MM.1S (cell line): ENCODE measurements around the gene ADCY2.

ENCODE experiments used
- DNase-seq: peaks from one replicate; pipeline ENCODE4 v3.0.0-alpha.2; 2015
- H2AFZ ChIP-seq: fragments of 300-600 bp; sonication (generic); 2 replicates; pipeline ENCODE4 v1.6.0; 2016; ENCODE audit warnings: antibody characterized with exemption, low read length
- H3F3A ChIP-seq: fragments of 300-600 bp; sonication (generic); 2 replicates; pipeline ENCODE4 v1.6.1; 2016; ENCODE audit warnings: mild to moderate bottlenecking, antibody characterized with exemption, low read length, moderate library complexity, mixed read lengths; ENCODE audit not compliant: insufficient read depth
- H3K27ac ChIP-seq: fragments of 300-600 bp; sonication (generic); 2 replicates; pipeline ENCODE4 v1.5.1; 2016; ENCODE audit warnings: mild to moderate bottlenecking, low read length
- H3K27me3 ChIP-seq: fragments of 300-600 bp; sonication (generic); replicated peaks from 2 replicates; pipeline ENCODE4 v1.6.0; 2016; ENCODE audit warnings: low read length; ENCODE audit not compliant: insufficient read depth
- H3K36me3 ChIP-seq: fragments of 300-600 bp; sonication (generic); replicated peaks from 2 replicates; pipeline ENCODE4 v1.6.1; 2016; ENCODE audit warnings: mild to moderate bottlenecking, low read length, mixed read lengths; ENCODE audit not compliant: insufficient read depth
- H3K4me1 ChIP-seq: fragments of 300-600 bp; sonication (generic); 2 replicates; pipeline ENCODE4 v1.6.1; 2016; ENCODE audit warnings: low read length, mixed read lengths
- H3K4me2 ChIP-seq: fragments of 300-600 bp; sonication (generic); 2 replicates; pipeline ENCODE4 v1.6.0; 2016; ENCODE audit warnings: low read depth, low read length
- H3K4me3 ChIP-seq: fragments of 300-600 bp; sonication (generic); 2 replicates; pipeline ENCODE4 v1.5.1; 2016; ENCODE audit warnings: low read length, mixed read lengths
- H3K79me2 ChIP-seq: fragments of 300-600 bp; sonication (generic); 2 replicates; pipeline ENCODE4 v1.6.1; 2016; ENCODE audit warnings: mixed run types, low read length, mixed read lengths
- H3K9ac ChIP-seq: fragments of 300-600 bp; sonication (generic); 2 replicates; pipeline ENCODE4 v1.6.1; 2016; ENCODE audit warnings: low read length, mixed read lengths
- H3K9me2 ChIP-seq: fragments of 300-600 bp; sonication (generic); replicated peaks from 2 replicates; pipeline ENCODE4 v1.6.1; 2016; ENCODE audit warnings: mild to moderate bottlenecking, low read length, mixed read lengths; ENCODE audit not compliant: insufficient read depth
- H3K9me3 ChIP-seq: fragments of 300-600 bp; sonication (generic); replicated peaks from 2 replicates; pipeline ENCODE4 v1.6.1; 2016; ENCODE audit warnings: mild to moderate bottlenecking, low read length, mixed read lengths; ENCODE audit not compliant: insufficient read depth
- H4K20me1 ChIP-seq: fragments of 300-600 bp; sonication (generic); 2 replicates; pipeline ENCODE4 v1.6.1; 2016; ENCODE audit warnings: mild to moderate bottlenecking, low read length, moderate library complexity, mixed read lengths; ENCODE audit not compliant: insufficient read depth
- CTCF ChIP-seq: fragments of 300-600 bp; sonication (generic); IDR thresholded peaks from 2 replicates; pipeline ENCODE4 v1.5.1; 2016; ENCODE audit warnings: antibody characterized with exemption, low read length, mixed read lengths
- EZH2 ChIP-seq: fragments of 300-600 bp; sonication (generic); optimal IDR thresholded peaks from 2 replicates; pipeline ENCODE3; 2017; ENCODE audit warnings: low read depth, mild to moderate bottlenecking, antibody characterized with exemption, low read length, mixed read lengths
- EZH2phosphoT487 ChIP-seq: fragments of 300-600 bp; sonication (generic); IDR thresholded peaks from 2 replicates; pipeline ENCODE4 v1.6.1; 2018; ENCODE audit warnings: antibody characterized with exemption, low read length

ADCY2 gene

DNA sequence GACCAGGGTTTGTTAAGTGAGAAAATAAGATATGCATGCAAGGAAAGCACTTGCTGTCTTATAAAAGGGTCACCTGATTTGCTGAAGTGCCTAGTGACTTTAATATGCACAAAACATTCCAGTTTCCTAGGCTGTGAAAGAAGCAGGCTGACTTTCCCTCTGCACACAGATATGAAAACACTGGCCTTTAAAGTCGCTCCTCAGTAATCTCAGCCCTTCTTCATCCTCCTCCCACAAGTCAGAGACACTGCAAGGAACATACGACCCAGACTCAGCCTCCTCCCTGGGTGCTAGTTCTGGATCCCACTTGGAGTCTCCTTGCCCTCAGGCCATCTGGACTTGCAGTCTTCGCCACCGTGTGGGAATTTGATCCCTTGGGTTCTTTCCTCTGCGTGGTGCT, 288.9 kb downstream of the ADCY2 start:
- Histone ChIP-seq H3K27me3 (no peaks in the 10 kb centered on the region), H3K9me3 (no peaks in the 10 kb centered on the region), H3K36me3 (no peaks in the 10 kb centered on the region), H4K20me1 (no peaks in the 10 kb centered on the region), H3K4me2 (no peak overlapping the region), H3K27ac (no peak overlapping the region), H3K9me2 (no peaks in the 10 kb centered on the region), H2AFZ (no peak overlapping the region), H3K9ac (no peak overlapping the region), H3F3A (no peaks in the 10 kb centered on the region), H3K79me2 (no peaks in the 10 kb centered on the region), H3K4me3 (no peak overlapping the region), H3K4me1 (no peaks in the 10 kb centered on the region)
- TF ChIP-seq EZH2 = no peak
- TF ChIP-seq EZH2phosphoT487 = no peak
- TF ChIP-seq CTCF = no peak
- no peak for DNase-seq

DNA sequence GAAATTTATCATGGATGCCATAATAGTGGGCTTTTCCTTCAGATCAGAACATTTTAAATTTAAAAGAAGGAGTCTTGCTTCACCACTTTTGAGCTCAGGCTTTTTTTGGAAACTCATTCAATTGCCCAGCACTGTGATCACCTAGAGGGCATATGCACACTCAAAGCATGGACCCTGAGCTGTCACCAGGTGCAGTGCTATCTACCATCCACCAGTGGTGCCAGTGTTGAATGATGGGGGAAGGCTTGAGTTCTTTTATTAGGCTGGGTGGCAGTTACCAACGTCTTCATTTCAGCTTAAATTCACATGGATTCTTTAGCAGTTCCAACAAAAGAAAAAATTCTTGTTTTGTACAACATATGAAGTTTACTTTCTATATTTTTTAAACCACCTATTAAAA, 290.9 kb downstream of the ADCY2 start:
- no peaks in the 10 kb centered on the region for H3K79me2 ChIP-seq

DNA sequence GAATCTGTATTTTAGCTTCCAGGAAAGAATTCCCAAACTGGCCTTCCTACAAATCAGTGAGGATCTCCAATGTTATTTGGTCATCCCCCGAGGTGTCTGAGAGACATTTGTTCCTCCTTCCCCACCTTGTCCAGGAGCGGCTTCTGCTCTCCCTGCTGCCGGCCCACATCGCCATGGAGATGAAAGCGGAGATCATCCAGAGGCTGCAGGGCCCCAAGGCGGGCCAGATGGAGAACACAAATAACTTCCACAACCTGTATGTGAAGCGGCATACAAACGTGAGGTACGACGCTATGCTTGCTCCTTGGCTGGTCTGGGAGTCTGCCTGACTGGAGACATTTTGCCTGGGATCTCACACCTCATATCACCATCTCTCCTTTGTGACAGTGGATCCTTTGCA, 294.6 kb downstream of the ADCY2 start:
- Histone ChIP-seq H3F3A (no peaks in the 10 kb centered on the region), H3K9me2 (no peaks in the 10 kb centered on the region), H4K20me1 (no peaks in the 10 kb centered on the region), H3K4me3 (no peak overlapping the region), H3K4me1 (no peaks in the 10 kb centered on the region), H3K27me3 (no peaks in the 10 kb centered on the region), H3K36me3 (no peaks in the 10 kb centered on the region), H3K79me2 (no peaks in the 10 kb centered on the region), H3K9ac (no peak overlapping the region), H3K4me2 (no peak overlapping the region), H3K27ac (no peak overlapping the region), H2AFZ (no peak overlapping the region), H3K9me3 (no peaks in the 10 kb centered on the region)
- no peak for DNase-seq
- no peak for TF ChIP-seq EZH2phosphoT487

More for the DNA sequence above, 290.9 kb downstream of the ADCY2 start:
- no peaks in the 10 kb centered on the region for H4K20me1 ChIP-seq
- H3K9ac ChIP-seq = no peak overlapping the region
- H3K27me3 ChIP-seq = no peaks in the 10 kb centered on the region
- no peaks in the 10 kb centered on the region for H3K4me1 ChIP-seq
- no peaks in the 10 kb centered on the region for H3K36me3 ChIP-seq
- TF ChIP-seq EZH2phosphoT487 (no peak), EZH2 (no peak)
- H3K9me3 ChIP-seq = no peaks in the 10 kb centered on the region
- DNase-seq = no peak
- H3K4me3 ChIP-seq = no peak overlapping the region
- no peaks in the 10 kb centered on the region for H3K9me2 ChIP-seq
- no peak overlapping the region for H3K4me2 ChIP-seq
- H2AFZ ChIP-seq = no peak overlapping the region
- H3F3A ChIP-seq = no peaks in the 10 kb centered on the region
- H3K27ac ChIP-seq = no peak overlapping the region

- no peak overlapping the region for H3K27ac ChIP-seq
These were observed 309.3 kb downstream of the ADCY2 start for GRCh38 chr5:7705261-7705660.

More at GRCh38 chr5:7705261-7705660, 309.3 kb downstream of the ADCY2 start:
- Histone ChIP-seq H3K27me3 (no peaks in the 10 kb centered on the region), H3K9me3 (no peaks in the 10 kb centered on the region), H3K4me3 (no peak overlapping the region), H3K4me1 (no peaks in the 10 kb centered on the region), H3K9me2 (no peaks in the 10 kb centered on the region), H3K79me2 (no peaks in the 10 kb centered on the region), H3K36me3 (no peaks in the 10 kb centered on the region), H3K4me2 (no peak overlapping the region), H3K9ac (no peak overlapping the region), H3F3A (no peaks in the 10 kb centered on the region), H4K20me1 (no peaks in the 10 kb centered on the region), H2AFZ (no peak overlapping the region)
- TF ChIP-seq EZH2phosphoT487 (no peak), CTCF (no peak), EZH2 (no peak)
- DNase-seq = no peak
